Keratinocyte (primary cell): ENCODE data around the gene HK1. TPM values are rescaled to one million over a fixed set of nuclear protein-coding genes. Genes with fewer than 3 reads are reported as not detected.

ENCODE experiments used
- DNase-seq: peaks from one replicate; pipeline ENCODE4 v3.0.0-alpha.2; 2011; ENCODE audit warnings: low read depth, missing footprints, low spot score
- FAIRE-seq: peaks from 2 replicates; lab custom pipeline; 2011; peaks lifted over from hg19 to GRCh38; lab: Jason Lieb, UNC
- H2AFZ ChIP-seq: 2 replicates; pipeline ENCODE4 v1.6.0; 2012; ENCODE audit warnings: low read length, control low read depth, inconsistent platforms; ENCODE audit not compliant: control insufficient read depth
- H3K27ac ChIP-seq: 2 replicates; pipeline ENCODE4 v1.5.1; 2011; ENCODE audit warnings: low read length; ENCODE audit not compliant: control insufficient read depth, insufficient read depth
- H3K27me3 ChIP-seq: 3 replicates; pipeline ENCODE4 v1.6.0; 2011; ENCODE audit warnings: low read length; ENCODE audit not compliant: control insufficient read depth, insufficient read depth; ENCODE audit errors: extremely low read depth
- H3K36me3 ChIP-seq, 2 experiments: 2 replicates in 1 of 2; 3 replicates in 1 of 2; pipeline ENCODE4 v1.5.1; 2011; ENCODE audit warnings: low read length in 2 of 2, mild to moderate bottlenecking in 1 of 2; ENCODE audit not compliant: control insufficient read depth in 2 of 2, insufficient read depth in 2 of 2; ENCODE audit errors: extremely low read depth in 1 of 2
- H3K4me1 ChIP-seq: 3 replicates; pipeline ENCODE4 v1.5.1; 2011; ENCODE audit warnings: low read length; ENCODE audit not compliant: control insufficient read depth, insufficient read depth; ENCODE audit errors: extremely low read depth
- H3K4me2 ChIP-seq: 3 replicates; pipeline ENCODE4 v1.6.0; 2011; ENCODE audit warnings: low read depth, low read length; ENCODE audit not compliant: control insufficient read depth, insufficient read depth; ENCODE audit errors: extremely low read depth
- H3K4me3 ChIP-seq, 3 experiments: fragments of 200-600 bp in 1 of 3; sonication (generic) in 1 of 3; 2 replicates in 2 of 3; 3 replicates in 1 of 3; pipeline ENCODE4 v1.5.1; 2011 to 2016; ENCODE audit warnings: low read length in 3 of 3, mild to moderate bottlenecking in 3 of 3, control low read depth in 2 of 3, inconsistent platforms in 1 of 3, low read depth in 1 of 3, mixed read lengths in 1 of 3, mixed run types in 1 of 3, moderate library complexity in 1 of 3; ENCODE audit not compliant: control insufficient read depth in 2 of 3, insufficient read depth in 2 of 3; ENCODE audit errors: extremely low read depth in 1 of 3
- H3K79me2 ChIP-seq: 2 replicates; pipeline ENCODE4 v1.6.0; 2012; ENCODE audit warnings: low read length; ENCODE audit not compliant: control insufficient read depth, insufficient read depth
- H3K9ac ChIP-seq: 3 replicates; pipeline ENCODE4 v1.6.0; 2011; ENCODE audit warnings: low read length; ENCODE audit not compliant: control insufficient read depth, insufficient read depth; ENCODE audit errors: extremely low read depth
- H3K9me1 ChIP-seq: 3 replicates; pipeline ENCODE4 v1.6.0; 2011; ENCODE audit warnings: low read length; ENCODE audit not compliant: control insufficient read depth, insufficient read depth; ENCODE audit errors: extremely low read depth
- H3K9me3 ChIP-seq: 2 replicates; pipeline ENCODE4 v1.5.1; 2012; ENCODE audit warnings: low read depth, low read length; ENCODE audit not compliant: control insufficient read depth
- H4K20me1 ChIP-seq: 3 replicates; pipeline ENCODE4 v1.6.0; 2011; ENCODE audit warnings: low read length; ENCODE audit not compliant: control insufficient read depth, insufficient read depth; ENCODE audit errors: extremely low read depth
- EZH2 ChIP-seq: IDR thresholded peaks from one replicate; pipeline ENCODE4 v1.6.1; 2012; ENCODE audit warnings: inconsistent platforms, mild to moderate bottlenecking, low read length, moderate library complexity
- dilution Hi-C: fragments of 300-500 bp; cut with MboI; formaldehyde crosslinking; loops from one replicate; pipeline ENCODE4 v1.7.0; 2020; ENCODE audit warnings: low sequenced_read_pairs; ENCODE audit not compliant: extremely low pct_ligation_motif_present
- polyA plus RNA-seq, 5 experiments: library from polyadenylated mRNA; depleted of rRNA in 3 of 5; stranded (reverse) in 3 of 5; stranded (forward) in 1 of 5; unstranded in 1 of 5; fragments of >200 nt; gene quantifications; 1 replicate in 1 of 5; 2 replicates in 3 of 5; 3 replicates in 1 of 5; pipeline versions ENCODE4 v1.2.1 to v1.2.3, GENCODE V29; 2011 to 2012; ENCODE audit warnings: missing spikeins in 2 of 5, low read depth in 1 of 5, low replicate concordance in 1 of 5
- TF ChIP-seq, protein P1 (sequence below), 3 experiments: IDR thresholded peaks in 1 of 3; conservative IDR thresholded peaks in 1 of 3; optimal IDR thresholded peaks in 1 of 3; 2 replicates in 2 of 3; 3 replicates in 1 of 3; pipeline versions ENCODE3 to v1.5.1; 2011; ENCODE audit warnings: low read length in 3 of 3, mild to moderate bottlenecking in 3 of 3, moderate library complexity in 2 of 3, control low read depth in 1 of 3, inconsistent platforms in 1 of 3; ENCODE audit not compliant: insufficient read depth in 2 of 3; ENCODE audit errors: extremely low read depth in 1 of 3

HK1 gene
- polyA plus RNA-seq, 1 donor (not counting 4 experiments of a cell fraction or from before 2014, with no cell fraction given) = 106 TPM

DNA sequence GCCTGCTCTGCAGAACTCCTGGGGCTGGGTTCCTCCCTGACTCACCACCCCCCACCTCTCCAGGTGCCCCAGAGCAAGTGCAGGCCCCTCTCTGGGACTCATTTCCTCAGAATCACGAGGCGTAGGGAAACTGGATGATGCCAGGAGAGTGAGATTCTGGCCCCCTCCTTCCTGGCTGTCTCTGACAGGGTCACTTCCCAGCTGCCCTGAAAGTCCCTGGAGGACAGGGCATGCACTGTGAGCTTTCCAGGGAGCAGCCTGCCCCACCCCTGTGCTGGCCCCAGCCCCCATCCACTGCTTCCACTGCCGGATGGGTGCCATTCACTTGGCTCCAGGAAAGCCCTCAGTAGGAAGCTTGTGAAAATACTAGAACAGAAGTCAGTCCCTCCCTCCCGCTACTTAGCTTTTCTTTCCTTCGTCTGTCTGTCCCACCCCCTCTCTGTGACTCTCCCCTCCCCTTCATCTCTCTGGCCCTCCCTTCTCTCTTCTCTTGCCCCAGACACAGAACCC, 128.1 kb downstream of the HK1 start:
- Histone ChIP-seq H2AFZ (no peak overlapping the region), H3K27me3 (no peaks in the 10 kb centered on the region), H3K79me2 (no peaks in the 10 kb centered on the region), H3K36me3 (peaks cover 5 to 9% of the 10 kb centered on the region in 2 experiments), H3K4me1 (peaks cover 27% of the 10 kb centered on the region), H3K9ac (peak overlapping the region; percentile 41), H3K27ac (peak overlapping the region; percentile 17), H3K4me3 (no peak overlapping the region), H4K20me1 (no peaks in the 10 kb centered on the region), H3K4me2 (no peak overlapping the region), H3K9me1 (peaks cover 4% of the 10 kb centered on the region), H3K9me3 (no peaks in the 10 kb centered on the region)
- DNase-seq = no peak
- TF ChIP-seq, protein P1, sequence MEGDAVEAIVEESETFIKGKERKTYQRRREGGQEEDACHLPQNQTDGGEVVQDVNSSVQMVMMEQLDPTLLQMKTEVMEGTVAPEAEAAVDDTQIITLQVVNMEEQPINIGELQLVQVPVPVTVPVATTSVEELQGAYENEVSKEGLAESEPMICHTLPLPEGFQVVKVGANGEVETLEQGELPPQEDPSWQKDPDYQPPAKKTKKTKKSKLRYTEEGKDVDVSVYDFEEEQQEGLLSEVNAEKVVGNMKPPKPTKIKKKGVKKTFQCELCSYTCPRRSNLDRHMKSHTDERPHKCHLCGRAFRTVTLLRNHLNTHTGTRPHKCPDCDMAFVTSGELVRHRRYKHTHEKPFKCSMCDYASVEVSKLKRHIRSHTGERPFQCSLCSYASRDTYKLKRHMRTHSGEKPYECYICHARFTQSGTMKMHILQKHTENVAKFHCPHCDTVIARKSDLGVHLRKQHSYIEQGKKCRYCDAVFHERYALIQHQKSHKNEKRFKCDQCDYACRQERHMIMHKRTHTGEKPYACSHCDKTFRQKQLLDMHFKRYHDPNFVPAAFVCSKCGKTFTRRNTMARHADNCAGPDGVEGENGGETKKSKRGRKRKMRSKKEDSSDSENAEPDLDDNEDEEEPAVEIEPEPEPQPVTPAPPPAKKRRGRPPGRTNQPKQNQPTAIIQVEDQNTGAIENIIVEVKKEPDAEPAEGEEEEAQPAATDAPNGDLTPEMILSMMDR (optimal IDR thresholded peaks at IDR 0.05 in 1 of 3, IDR thresholded peaks at IDR 0.05 in 1 of 3, conservative IDR thresholded peaks at IDR 0.05 in 1 of 3; ENCODE audit: extremely low read depth in 1 of 3, insufficient read depth in 2 of 3, low read length in 3 of 3) = no peak
- TF ChIP-seq EZH2 = no peak
- dilution Hi-C loops = no loop called here
- FAIRE-seq = no peak

DNA sequence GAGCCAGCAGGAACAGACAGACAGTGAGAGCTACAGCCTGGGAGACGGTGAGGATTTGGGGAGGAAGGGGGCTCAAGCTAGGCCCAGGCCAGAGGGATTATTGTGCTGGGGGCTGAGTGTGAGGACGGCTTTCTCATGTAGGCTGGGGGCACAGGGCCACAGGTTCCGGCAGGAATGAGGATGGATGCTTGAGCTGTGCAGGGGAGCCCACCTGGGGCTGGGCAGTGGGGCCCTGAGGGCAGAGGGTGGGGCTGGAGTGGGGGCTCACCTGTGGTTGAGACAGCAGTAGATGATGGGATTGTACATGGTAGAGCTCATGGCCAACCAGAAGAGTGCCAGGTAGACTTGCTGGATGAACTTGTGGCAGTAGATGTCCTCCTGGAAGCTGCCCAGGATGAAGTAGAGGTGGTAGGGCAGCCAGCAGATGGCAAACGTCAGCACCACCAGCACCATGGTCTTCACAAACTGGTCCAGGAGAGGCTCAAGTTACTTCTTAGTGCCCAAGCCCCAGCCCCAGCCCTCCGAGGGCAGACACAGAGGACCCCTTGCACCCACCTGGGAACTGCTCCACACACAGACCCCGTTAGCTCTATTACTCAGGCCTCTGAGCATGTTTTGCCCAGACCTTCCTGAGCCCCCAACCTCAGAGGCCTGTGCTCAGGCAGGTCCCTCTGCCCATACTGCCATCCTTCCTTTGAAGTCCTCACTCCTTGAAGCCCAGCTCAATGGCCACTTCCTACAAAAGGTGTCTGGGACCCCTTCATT, 128.7 kb downstream of the HK1 start:
- no peaks in the 10 kb centered on the region for H3K9me3 ChIP-seq
- H3K4me3 ChIP-seq = no peak overlapping the region
- FAIRE-seq = no peak
- DNase-seq = no peak
- TF ChIP-seq, protein P1 (optimal IDR thresholded peaks at IDR 0.05 in 1 of 3, IDR thresholded peaks at IDR 0.05 in 1 of 3, conservative IDR thresholded peaks at IDR 0.05 in 1 of 3; ENCODE audit: extremely low read depth in 1 of 3, insufficient read depth in 2 of 3, low read length in 3 of 3) = peak in 1 of 3 experiments; percentile 45
- no peak for TF ChIP-seq EZH2
- peaks cover 4% of the 10 kb centered on the region for H3K9me1 ChIP-seq
- H2AFZ ChIP-seq = no peak overlapping the region
- peak overlapping the region; percentile 41 for H3K9ac ChIP-seq
- H3K36me3 ChIP-seq = peaks cover 3 to 7% of the 10 kb centered on the region in 2 experiments
- dilution Hi-C loops = no loop called here
- H3K4me2 ChIP-seq = no peak overlapping the region
- H3K27me3 ChIP-seq = no peaks in the 10 kb centered on the region
- peaks cover 27% of the 10 kb centered on the region for H3K4me1 ChIP-seq
- H3K79me2 ChIP-seq = no peaks in the 10 kb centered on the region
- no peaks in the 10 kb centered on the region for H4K20me1 ChIP-seq
- H3K27ac ChIP-seq = peak overlapping the region; percentile 17
